GM12891 (cell line): ENCODE results near the gene GMDS.

ENCODE experiments used
- POLR2A ChIP-seq: IDR thresholded peaks from 2 replicates; pipeline ENCODE4 v1.6.1; 2011; ENCODE audit warnings: low read depth, low read length, control low read depth
- POLR2AphosphoS5 ChIP-seq: IDR thresholded peaks from 2 replicates; pipeline ENCODE4 v1.6.1; 2011; ENCODE audit warnings: low read depth, low read length, control low read depth
- POU2F2 ChIP-seq: IDR thresholded peaks from 2 replicates; pipeline ENCODE4 v1.6.1; 2011; ENCODE audit warnings: low read depth, mild to moderate bottlenecking, control low read depth, low read length, moderate library complexity
- SPI1 ChIP-seq: IDR thresholded peaks from 2 replicates; pipeline ENCODE4 v1.6.1; 2011; ENCODE audit warnings: low read depth, low read length, control low read depth
- TAF1 ChIP-seq: IDR thresholded peaks from 2 replicates; pipeline ENCODE4 v1.6.1; 2011; ENCODE audit warnings: low read depth, low read length, control low read depth

GRCh38 chr6:2028457-2029038 lies 216.9 kb downstream of the GMDS start:
- no peak for TF ChIP-seq POLR2A
- TF ChIP-seq SPI1: peak; percentile 66
- TF ChIP-seq TAF1: no peak
- TF ChIP-seq POLR2AphosphoS5: no peak
- no peak for TF ChIP-seq POU2F2
